Endothelial cell of umbilical vein (primary cell): ENCODE results near the gene CHST3.

Source experiments
- CTCF ChIP-seq, 2 donors: IDR thresholded peaks; 1 replicate in 1 of 2; 2 replicates in 1 of 2; pipeline ENCODE4 v1.5.1; 2011; ENCODE audit warnings: low read length in 2 of 2, mild to moderate bottlenecking in 2 of 2, moderate library complexity in 2 of 2, control low read depth in 1 of 2, inconsistent platforms in 1 of 2, low read depth in 1 of 2; ENCODE audit not compliant: insufficient read depth in 1 of 2; ENCODE audit errors: extremely low read depth in 1 of 2
- EZH2 ChIP-seq: IDR thresholded peaks from 2 replicates; pipeline ENCODE4 v1.6.1; 2012; ENCODE audit warnings: borderline replicate concordance, low read depth, mild to moderate bottlenecking, moderate library complexity, low read length, inconsistent platforms; ENCODE audit not compliant: severe bottlenecking
- FOS ChIP-seq: IDR thresholded peaks from 2 replicates; pipeline ENCODE4 v1.6.1; 2011; ENCODE audit warnings: mild to moderate bottlenecking, low read length, moderate library complexity, borderline replicate concordance; ENCODE audit not compliant: insufficient read depth
- JUN ChIP-seq: IDR thresholded peaks from 2 replicates; pipeline ENCODE4 v1.6.1; 2011; ENCODE audit warnings: borderline replicate concordance, low read depth; ENCODE audit not compliant: insufficient read length, insufficient read depth
- POLR2A ChIP-seq: IDR thresholded peaks from 2 replicates; pipeline ENCODE4 v1.6.1; 2012; ENCODE audit warnings: low read depth, mild to moderate bottlenecking, control low read depth, low read length
- POLR2AphosphoS5 ChIP-seq: IDR thresholded peaks from 2 replicates; pipeline ENCODE4 v1.6.1; 2012; ENCODE audit warnings: low read depth, mild to moderate bottlenecking, control low read depth, low read length, moderate library complexity; ENCODE audit not compliant: insufficient read depth

DNA sequence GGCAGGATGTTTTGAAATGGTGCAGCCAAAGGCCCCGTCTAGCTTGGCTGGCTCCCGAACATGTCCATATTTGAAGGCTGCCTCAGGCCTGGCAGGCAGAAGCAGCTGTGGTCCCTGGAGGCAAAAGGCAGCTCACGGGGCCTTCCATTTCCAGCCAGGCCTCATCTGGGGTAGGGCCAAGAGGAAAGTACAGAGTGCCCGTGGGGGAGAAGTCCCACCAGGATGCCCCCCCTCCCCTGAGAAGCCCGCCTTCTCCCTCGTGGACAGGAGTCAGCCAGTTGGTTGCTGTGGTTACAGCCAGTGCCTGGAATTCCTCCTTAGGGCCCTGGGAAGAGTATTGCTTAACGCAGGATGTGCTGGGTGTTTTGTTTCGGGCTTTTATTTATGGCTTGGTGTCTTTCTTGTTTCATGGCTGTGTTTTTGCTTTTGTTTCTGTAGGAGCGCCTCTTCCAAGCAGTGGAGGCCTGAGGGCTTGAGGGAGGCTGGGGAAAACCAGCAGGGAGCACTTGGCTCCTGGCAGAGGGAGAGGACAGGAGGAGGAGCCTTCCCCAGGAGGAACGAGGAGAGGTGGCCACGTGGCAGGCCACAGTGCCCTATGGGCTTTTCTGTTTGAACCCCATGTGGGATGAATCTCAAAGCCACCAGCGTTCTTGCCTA lies 45.4 kb downstream of the CHST3 start:
- no peak for TF ChIP-seq CTCF (IDR thresholded peaks at IDR 0.05; ENCODE audit: extremely low read depth in 1 of 2, insufficient read depth in 1 of 2, low read depth in 1 of 2, low read length in 2 of 2)
- no peak for TF ChIP-seq POLR2AphosphoS5
- TF ChIP-seq FOS, result no peak
- no peak for TF ChIP-seq POLR2A
- no peak for TF ChIP-seq EZH2
- TF ChIP-seq JUN, result no peak
